ENCODE results near the gene ESAM.

The ESAM gene

DNA sequence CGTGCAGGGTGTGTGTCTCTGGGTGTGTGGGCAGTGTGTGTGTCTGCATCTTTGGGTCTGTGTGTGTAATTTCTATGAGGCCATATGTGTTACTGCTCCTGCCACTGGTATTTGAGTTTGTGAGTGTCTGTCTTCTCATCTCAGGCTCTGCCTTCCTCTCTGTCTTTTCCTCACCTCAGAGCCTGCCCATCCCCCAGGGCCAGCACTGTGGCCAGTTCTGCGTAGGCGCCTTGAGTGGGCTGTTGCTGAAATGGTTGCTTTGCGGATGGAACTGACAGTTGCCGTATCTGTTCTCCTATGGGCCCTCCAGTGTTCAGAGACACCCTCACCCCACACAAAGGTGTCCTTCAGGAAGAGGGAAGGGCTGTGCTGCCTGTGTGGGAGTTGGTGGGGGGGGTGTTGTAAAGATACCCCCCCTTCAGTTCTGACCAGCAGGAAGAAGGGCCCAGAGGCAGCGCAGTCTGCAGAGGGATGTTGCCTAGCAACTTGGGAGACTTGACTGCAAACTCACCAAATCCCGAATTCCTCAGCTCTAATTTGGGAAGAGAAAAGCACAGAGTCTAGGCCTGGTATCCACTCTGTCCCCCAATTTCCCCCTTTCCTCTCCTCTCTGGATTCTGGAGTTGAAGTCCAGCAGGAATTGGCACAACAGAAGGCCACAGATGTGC is 24.3 kb downstream of the ESAM start:
- DNase-seq: peak in 4 of 56 donors; percentile 7 to 29 (median 16)

DNA sequence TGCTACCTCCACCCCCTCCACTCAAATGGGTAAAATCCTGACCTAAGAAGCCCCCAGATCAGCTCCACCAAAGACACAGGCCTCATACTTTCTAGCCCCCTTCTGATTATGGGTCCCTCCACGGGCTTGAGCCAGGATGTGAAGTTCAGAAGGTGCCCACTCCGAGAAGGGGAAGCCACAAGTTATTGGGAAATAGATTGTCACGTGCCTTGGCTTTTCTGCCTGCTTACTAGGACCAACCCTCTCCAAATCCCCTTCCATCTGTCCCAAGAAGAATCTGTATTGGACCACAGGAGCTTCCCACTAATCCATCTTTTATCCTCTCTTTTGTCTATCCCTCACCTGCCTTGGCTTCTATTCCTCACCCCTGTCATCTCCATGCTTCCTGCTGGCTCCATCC is 25.4 kb downstream of the ESAM start:
- DNase-seq: no peak

DNA sequence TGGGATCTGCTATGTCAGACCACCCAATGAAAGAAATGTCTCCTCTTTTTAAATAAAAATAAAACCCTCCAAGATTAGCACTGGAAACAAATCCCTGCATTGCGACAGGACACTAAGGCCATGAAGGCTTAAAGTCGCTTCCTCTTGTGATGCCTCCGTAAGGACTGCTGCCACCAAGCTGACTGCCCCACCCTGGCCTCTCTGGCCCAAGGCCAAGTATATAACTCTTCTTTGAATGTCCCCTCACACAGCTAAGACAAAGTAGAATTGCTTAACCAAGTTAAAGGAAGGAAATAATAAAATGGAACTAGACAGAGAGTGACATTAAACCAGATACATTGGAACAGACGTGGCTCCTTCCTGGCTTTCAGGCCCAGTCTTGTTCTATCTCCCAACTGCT is 29.9 kb downstream of the ESAM start:
- no peak for DNase-seq

DNA sequence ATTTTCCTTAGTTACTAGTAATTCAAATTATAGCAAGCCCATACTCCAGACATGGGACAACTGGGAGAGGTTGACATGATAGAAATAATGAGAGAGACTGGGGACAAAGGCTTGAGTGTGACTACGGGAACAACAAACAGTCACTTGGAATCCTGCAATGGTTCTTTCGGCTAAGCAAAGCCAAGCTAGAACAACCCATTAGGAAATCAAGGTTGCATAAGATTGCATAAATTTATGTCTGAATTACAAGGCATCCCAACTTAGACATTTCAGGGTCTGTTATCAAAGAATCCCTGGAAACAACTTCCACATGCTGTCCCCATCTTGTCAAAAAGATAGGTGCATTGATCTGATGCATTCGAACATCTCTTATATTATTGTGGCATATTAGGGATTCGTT is 32.5 kb downstream of the ESAM start:
- DNase-seq: no peak

DNA sequence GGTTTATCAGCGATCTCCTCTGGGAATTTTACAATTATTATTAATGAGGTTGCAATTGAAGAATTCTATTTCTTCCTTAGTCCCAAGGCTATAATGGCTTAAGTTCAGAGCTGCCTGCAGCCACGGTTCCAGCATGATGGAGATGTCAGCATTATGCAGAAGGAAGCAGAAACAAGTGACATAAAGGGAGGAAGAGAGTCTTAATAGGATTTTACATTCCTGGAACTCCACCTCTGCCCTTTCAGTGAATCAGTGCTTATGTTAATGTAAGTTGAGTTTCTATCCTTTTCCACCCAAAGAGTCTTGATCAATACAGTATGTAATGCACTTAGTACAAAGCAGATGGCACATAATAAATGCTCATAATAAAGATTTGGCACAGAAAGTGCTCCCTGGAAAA is 34.0 kb downstream of the ESAM start:
- DNase-seq: no peak

DNA sequence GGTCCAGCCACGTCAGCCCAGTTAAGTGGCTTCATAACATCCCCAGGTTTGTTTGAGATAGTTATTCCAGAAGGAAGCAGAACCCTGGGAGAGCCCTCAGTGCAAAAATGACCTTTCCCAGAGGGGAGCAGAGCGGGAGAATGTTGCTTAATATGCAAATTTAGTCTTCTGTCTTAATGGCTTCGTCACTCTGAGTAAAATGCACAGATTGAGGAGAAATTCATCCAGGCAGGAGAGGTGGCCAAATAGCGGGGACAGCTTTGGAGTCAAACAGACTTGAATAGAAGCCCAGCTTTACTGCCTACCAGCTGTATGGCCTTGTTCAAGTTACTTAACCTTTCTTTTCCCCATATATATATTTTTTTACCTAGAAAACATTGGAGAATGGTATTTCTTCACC is 34.6 kb downstream of the ESAM start:
- DNase-seq: no peak

DNA sequence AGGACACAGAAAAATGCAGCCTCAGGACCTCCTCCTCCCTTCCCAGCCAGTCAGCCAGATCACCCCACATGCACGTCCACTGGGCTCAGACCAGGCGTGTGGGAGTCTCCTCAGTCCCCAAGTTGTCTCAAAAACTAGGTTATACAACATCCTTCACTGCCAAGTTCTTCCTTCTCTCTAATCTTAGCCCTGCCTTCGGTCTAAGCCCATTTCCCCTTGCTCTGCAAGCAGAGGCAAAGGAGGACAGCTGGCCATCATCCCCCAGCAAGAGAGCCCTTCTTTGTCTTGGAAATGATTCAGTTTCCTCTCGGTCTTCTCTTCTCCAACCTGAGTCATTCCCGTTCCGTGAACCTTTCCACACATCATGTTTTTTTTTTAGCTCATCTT is 36.4 kb downstream of the ESAM start:
- DNase-seq: no peak

DNA sequence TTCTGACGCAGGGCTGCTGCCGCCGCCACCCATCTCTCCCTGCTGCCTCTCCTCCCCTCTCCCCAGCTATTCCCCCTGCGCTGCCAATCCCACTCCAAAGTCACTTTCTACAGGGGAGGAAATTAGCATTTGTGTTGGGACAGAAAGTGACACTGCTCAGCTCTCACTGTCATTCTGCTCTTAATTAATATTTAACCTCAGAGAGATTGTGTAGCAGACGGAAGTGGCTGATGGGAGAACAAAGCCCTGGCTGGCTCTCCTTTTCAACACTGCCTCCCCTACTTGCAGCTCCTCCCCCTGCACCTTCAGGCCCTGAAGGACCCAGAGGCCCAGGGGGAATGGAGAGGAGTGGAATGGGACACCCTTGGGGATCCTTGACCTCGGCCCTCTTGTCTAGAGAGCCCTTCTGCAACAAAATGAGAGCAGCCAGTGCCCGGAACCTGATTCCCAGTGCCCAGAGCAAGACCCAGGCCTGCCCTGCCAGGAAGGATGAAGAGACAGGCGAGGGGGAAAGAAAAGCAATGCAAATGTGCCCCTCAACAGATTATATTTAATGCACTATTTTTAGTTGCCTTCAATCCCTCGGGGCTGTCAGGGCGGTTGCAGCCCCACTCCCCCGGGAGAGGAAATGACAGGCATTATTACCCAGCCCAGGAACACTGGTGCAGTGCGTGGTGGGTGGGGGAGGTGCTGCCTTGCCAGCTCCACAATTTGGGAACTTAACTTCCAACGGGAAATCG is 36.9 kb downstream of the ESAM start:
- peak in 17 of 56 donors; percentile 22 to 67 (median 47) for DNase-seq

DNA sequence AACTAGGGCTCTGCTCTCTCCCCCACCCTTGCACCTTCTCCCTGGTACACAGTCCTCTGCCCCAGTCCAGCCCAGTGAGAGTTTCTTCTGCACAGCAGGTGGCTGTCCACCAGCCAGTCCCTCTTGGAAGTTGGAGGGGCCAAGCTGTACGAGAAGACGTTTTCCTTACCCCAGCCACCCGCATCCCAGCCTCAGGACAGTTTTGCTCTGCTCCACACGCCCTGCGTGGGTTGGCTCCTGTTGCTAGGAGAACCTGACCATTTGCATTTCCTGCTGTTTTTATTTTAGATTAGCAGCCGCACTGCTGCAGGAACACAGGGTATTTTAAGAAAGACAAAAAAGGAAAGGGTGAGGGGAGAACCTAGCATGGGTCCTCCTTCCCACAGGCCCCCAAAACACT is 39.9 kb downstream of the ESAM start:
- no peak for DNase-seq

DNA sequence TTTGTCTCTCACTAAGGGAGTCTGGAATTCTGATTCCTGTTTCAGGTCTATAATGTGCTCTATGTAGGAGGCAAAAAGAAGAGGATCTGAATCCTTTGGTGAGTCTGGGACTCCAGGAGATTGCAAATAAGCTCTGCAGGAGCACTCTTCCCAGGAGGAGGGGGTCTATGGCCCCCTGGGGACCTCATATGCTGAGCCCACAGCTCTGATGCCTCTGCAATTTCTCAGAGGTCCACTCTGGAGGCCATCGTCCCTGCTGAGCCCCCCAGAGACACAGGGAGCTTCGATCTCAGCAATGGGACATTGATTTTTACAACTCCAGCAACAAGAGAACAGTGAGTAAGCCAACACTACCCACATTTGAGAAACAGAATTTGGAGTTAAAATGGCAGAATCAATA is 42.6 kb downstream of the ESAM start:
- no peak for DNase-seq

DNA sequence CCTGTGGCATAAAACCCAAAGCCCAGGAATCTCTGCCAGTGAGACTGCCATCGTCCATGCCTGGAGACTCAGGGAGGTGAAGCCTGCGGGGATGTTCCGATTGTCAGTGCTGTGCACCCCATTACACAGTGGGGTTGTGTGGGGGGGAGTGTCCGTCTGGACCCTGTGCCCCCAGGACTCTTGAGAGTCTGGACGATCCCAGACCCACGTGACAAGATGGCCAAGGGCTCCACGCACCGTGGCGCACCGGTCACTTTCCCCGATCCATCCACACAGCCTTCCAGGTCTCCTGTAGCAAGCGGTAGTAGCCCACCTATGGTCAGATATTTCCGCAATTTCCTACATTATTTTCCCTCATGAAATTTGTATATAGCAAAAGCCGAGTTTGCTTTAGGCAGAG is 43.3 kb downstream of the ESAM start:
- no peak for DNase-seq

DNA sequence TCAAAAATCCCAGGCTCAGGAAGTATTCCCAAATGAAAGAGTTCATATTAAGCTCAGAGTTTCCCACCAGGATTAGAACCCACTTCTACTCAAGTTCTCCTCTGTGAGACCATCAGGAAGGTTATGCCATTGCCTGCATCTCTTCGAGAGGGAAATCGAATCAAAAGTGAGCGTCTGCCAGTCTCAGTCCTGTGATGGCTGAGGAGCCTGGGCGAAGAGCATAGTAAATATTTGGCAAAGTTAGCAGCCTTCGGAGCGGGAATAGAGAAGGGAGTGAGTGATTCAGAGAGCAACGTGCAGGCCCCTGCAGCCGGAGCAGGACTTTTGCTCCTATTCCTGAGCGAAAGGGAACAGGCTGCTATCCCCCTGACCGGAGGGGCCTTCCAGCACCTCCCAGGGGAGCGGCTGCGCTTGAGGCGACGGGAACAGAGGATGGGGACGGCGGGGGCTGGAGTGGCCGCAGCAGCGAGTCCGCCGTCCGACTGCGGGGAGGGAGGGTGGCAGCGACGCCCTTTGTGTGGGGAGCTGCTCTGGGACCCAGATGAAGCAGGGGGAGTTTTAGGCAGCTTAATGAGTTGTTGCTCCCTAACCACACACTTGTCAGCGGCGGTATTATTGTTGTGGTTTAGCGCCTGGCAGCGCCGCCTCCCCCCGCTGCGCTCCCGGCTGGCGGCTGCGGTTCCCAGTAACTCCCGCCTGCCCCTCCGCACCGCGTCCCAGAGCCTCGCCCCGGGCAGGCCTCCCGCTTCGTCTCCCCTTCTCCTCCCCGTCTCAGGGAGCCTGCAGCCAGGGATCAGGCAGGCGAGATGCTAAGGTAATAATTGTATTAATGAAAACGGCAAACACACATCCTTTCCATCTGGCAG is 44.1 kb downstream of the ESAM start:
- DNase-seq: peak in 1 of 56 donors; percentile 8

DNA sequence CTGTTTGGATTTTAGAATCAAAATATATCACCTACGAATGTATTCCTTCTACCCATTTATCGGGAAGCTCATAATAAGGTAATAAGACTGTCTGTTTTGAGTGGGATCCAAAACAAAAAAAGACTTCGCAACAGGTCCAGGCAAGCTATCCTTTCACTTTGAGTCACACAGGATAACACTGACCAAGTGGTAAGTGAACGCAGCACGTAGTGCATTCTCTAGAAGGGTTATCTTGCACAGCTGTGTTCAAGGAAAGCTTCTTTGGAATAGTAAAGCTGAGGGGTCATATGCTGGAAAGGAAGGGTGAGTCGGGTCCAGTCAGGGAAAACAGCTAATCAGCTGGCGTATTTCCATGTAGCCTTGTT is 44.7 kb downstream of the ESAM start:
- no peak for DNase-seq

DNA sequence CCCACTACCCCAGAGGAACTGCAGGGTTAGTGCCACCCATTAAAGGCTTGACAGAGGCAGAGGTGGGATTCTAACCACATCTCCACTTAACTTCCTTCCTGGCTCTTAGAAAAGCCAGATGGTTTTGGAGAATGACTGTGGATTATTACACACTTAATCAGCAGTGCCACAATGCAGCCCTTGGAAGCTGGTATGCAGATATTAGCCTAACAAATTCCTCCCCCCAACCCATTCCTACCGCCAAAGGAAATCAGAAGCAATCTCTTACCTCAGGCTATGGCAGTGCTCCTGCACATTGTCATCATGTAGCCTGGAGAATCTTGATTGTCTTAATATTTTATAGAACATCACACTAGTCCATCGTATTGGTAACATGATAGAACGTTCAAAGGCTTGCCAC is 45.5 kb downstream of the ESAM start:
- DNase-seq: no peak

DNA sequence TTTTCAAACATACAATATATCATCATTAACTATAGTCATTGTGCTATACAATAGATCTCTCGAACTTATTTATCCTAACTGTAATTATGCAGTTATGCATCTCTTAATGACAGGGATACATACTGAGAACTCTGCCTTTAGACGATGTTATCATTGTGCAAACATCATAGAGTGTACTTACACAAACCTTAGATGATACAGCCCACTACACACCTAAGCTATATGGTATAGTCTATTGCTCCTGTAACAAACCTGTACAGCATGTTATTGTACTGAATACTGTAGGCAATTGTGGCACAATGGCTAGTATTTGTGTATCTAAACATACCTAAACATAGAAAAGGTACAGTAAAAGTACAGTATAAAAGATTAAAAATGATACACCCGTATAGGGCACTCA is 49.7 kb downstream of the ESAM start:
- DNase-seq: no peak

DNA sequence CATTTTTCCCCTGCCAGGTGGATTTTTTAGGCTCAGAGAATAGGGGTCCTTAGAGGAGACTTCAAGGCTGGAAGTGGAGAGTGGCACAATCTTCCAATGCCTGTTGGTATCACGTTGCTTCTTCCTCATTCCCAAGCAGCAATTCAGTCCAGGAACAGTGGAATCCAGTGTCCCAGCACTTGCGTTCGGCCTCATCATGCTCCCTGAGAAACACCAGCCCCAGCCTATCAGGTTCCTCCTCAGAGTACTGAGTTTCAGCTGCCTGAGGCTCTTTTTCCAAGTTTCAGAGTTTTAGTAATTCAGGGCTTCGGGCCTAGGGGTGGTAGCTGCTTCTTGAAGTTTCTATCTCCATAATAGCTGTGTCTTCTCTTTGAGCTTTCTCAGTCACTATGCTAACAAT is 54.3 kb downstream of the ESAM start:
- no peak for DNase-seq

Measured in nucleus accumbens (tissue), 56 donors.